ENCODE data around the gene EMILIN2.

DNA sequence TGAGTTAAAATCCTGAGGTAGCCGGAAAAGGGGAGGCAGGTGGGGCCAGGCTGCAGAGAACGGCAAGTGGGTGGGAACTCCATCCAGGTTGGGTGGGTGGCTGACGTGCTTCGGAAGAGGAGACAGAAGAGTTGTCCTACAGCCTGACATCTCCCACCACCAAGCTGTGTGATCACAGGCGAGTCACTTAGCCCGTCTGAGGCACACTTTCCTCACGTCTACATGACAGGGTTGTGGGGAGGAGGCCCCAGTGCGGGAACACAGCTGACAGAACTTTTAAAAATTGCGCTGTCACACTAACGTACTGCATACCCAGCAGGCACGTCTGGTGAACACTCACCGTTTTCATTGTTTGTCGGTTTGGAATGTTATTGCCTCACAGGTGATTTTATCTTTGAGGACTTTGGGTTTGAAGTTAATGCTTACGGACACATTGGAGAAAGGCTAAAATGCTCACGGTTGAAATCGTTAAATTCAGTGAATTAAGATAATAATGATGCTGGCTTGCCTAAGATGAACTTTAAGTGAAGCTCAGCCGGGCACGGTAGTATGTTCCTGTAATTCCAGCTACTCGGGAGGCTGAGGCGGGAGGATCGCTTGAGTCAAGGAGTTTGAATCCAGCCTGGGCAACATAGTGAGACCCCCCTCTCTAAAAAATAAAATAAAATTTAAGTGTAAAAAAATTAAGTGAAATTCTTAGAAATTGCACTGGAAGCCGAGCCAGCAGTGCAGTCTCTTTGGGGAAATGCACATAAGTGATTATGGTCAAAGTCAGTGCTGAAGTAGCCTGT is 8.9 kb downstream of the EMILIN2 start:
- TF ChIP-seq, protein P1, sequence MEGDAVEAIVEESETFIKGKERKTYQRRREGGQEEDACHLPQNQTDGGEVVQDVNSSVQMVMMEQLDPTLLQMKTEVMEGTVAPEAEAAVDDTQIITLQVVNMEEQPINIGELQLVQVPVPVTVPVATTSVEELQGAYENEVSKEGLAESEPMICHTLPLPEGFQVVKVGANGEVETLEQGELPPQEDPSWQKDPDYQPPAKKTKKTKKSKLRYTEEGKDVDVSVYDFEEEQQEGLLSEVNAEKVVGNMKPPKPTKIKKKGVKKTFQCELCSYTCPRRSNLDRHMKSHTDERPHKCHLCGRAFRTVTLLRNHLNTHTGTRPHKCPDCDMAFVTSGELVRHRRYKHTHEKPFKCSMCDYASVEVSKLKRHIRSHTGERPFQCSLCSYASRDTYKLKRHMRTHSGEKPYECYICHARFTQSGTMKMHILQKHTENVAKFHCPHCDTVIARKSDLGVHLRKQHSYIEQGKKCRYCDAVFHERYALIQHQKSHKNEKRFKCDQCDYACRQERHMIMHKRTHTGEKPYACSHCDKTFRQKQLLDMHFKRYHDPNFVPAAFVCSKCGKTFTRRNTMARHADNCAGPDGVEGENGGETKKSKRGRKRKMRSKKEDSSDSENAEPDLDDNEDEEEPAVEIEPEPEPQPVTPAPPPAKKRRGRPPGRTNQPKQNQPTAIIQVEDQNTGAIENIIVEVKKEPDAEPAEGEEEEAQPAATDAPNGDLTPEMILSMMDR (IDR thresholded peaks at IDR 0.05; ENCODE audit: insufficient read depth, low read depth, low read length), result no peak
- TF ChIP-seq EZH2 (IDR thresholded peaks at IDR 0.05; ENCODE audit: insufficient read depth, low read length), result no peak

Measured in astrocyte (in vitro differentiated cells and primary cell).